A673 (cell line): ENCODE data around the gene ANKRD16.

ENCODE experiments used
- CTCF ChIP-seq: fragments of 300-800, 200-600 bp; sonication (generic); conservative IDR thresholded peaks from 2 replicates; pipeline ENCODE4 v1.5.1; 2017; ENCODE audit warnings: low read depth, mild to moderate bottlenecking, antibody characterized with exemption, low read length, moderate library complexity, mixed read lengths
- EZH2 ChIP-seq: fragments of 200-600 bp; sonication (generic); IDR thresholded peaks from 2 replicates; pipeline ENCODE4 v1.6.1; 2017; ENCODE audit warnings: borderline replicate concordance, low read depth, mild to moderate bottlenecking, mixed read lengths, antibody characterized with exemption, low read length; ENCODE audit not compliant: poor library complexity, severe bottlenecking

- TF ChIP-seq CTCF (no peak), EZH2 (no peak)
These were observed 20.5 kb downstream of the ANKRD16 start for GRCh38 chr10:5869156-5869555.
